Measurements from ENCODE around the gene GRAP2.

Gene GRAP2

DNA sequence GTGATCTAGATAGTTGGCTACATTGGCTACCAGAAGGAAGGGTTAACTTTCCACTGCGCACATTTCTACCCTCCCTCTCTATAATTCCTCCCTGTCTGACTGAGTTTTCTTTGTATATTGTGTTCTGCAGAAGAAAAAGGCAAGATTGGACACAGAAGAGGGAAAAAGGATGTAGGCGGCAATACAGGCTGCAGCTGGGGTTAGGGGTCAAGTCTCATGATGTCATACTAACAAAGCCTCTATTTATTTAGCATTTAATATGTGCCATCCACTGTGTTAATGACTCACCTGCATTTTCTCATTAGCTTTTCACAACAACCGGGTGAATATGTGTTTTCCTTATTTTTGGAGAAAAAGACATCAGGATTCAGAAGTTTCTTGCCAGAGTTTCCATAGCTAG is 95.8 kb downstream of the GRAP2 start:
- no peak for DNase-seq (ENCODE audit: low read depth)
- no peak overlapping the region for H3K4me3 ChIP-seq (ENCODE audit: low read length)
- TF ChIP-seq, protein P1, sequence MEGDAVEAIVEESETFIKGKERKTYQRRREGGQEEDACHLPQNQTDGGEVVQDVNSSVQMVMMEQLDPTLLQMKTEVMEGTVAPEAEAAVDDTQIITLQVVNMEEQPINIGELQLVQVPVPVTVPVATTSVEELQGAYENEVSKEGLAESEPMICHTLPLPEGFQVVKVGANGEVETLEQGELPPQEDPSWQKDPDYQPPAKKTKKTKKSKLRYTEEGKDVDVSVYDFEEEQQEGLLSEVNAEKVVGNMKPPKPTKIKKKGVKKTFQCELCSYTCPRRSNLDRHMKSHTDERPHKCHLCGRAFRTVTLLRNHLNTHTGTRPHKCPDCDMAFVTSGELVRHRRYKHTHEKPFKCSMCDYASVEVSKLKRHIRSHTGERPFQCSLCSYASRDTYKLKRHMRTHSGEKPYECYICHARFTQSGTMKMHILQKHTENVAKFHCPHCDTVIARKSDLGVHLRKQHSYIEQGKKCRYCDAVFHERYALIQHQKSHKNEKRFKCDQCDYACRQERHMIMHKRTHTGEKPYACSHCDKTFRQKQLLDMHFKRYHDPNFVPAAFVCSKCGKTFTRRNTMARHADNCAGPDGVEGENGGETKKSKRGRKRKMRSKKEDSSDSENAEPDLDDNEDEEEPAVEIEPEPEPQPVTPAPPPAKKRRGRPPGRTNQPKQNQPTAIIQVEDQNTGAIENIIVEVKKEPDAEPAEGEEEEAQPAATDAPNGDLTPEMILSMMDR (conservative IDR thresholded peaks at IDR 0.05; ENCODE audit: low read length): no peak

DNA sequence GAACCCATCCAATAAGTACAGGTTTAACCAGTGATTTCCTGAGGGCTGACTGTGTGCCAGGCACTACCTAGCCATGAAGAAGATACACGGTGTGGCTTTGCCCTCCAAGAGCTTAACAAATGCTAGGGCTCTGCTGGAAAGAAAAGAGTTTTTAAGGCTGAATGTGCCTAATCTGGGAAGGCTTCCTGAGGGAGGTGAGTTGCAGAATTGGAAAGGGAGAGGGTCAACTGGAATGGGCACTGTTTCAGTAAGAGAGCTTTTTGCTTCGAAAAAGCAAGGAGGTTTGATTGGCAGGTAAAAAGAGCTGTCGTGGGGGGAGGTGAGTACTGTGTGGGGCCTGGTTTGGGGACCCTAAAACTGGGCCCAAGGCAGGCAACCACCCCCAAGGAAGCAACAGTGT is 96.5 kb downstream of the GRAP2 start:
- TF ChIP-seq, protein P1 (conservative IDR thresholded peaks at IDR 0.05; ENCODE audit: low read length): no peak
- no peak for DNase-seq (ENCODE audit: low read depth)
- no peak overlapping the region for H3K4me3 ChIP-seq (ENCODE audit: low read length)

DNA sequence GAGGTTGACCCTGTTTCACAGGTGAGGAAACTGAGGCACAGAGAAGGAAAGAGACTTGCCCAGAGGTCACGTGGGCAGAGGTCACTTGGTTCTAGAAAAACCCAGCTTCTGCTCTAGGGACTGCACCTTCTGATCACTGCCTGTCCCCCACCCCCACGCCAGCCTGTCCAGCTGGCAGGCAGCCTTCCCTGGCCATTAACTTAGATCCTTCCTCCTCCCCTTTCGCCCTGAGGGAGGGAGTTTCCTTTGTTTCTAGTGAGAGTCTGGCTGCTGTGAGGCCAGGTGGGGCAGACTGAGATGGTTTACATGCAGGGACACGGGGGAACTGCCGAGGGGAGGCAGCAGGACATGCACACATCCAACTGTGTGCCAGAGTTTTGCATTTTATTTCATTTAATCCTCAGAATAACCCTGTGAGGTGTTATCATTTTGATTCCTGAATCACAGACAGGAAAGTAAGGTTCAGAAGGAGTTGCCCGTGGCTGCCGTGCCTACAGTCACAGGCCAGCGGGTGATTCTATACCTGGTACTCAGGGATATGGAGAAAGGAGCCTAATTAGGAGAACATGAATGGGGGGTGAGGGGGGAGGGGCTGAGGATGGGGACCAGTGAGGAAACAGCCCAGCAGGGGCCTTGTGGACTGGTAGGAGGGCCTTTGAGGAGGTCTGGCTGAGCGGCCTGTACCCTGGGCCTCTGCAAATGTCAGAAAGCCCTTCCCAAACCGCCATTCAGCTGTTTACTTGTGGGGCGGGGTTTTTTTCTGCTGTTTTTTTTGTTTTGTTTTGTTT is 97.2 kb downstream of the GRAP2 start:
- no peak for DNase-seq (ENCODE audit: low read depth)
- no peak overlapping the region for H3K4me3 ChIP-seq (ENCODE audit: low read length)
- TF ChIP-seq, protein P1 (conservative IDR thresholded peaks at IDR 0.05; ENCODE audit: low read length): no peak

DNA sequence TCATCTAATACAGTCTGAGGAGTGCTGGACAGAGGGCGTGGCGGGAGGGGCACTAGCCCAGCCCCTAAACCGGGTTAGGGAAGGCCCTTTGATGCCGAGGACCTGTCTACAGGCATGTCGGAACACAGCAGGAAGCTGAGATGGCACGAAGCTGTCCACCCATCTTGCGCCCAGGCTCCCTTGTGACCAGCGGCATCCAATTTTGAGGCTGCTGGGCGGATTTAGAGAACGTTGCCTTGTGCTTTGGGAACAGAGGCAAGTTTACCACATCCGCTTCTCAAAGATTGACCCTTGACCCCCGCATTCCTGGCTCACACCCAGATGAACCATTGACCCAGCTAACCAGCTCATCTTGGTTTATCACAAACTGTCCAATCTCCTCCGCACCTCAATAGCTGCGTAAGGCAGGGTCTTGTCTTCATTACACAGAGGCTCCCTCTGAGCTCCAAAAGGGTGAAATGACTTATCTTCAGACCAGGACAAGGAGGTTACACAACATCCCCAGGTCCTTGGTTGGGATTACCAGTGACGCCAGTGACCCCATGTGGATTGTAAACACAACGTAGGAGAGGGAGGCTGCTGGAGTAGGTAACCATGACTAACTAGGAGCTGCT is 98.4 kb downstream of the GRAP2 start:
- TF ChIP-seq, protein P1 (conservative IDR thresholded peaks at IDR 0.05; ENCODE audit: low read length): no peak
- H3K4me3 ChIP-seq (ENCODE audit: low read length): no peak overlapping the region
- DNase-seq (ENCODE audit: low read depth): peak; percentile 24

DNA sequence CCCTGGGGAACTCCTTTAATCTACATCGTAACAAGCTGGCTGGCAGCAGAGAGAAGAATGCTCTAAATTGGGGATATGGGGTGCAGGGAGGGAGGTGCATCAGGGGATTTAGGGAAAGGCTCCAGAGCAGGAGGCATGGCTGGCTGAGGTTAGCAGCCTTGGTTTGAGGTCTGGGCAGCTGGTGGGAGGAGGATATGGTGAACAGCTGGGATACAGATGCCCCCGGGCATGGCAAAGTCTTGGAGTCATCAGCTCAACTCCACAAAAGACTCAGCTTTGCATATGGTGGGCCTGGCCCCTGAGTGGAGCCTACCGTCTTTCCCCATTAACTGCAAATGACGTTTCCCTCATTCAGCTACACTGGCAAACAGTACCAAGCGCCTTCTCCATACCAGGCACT is 99.3 kb downstream of the GRAP2 start:
- TF ChIP-seq, protein P1 (conservative IDR thresholded peaks at IDR 0.05; ENCODE audit: low read length): no peak
- no peak overlapping the region for H3K4me3 ChIP-seq (ENCODE audit: low read length)
- no peak for DNase-seq (ENCODE audit: low read depth)

DNA sequence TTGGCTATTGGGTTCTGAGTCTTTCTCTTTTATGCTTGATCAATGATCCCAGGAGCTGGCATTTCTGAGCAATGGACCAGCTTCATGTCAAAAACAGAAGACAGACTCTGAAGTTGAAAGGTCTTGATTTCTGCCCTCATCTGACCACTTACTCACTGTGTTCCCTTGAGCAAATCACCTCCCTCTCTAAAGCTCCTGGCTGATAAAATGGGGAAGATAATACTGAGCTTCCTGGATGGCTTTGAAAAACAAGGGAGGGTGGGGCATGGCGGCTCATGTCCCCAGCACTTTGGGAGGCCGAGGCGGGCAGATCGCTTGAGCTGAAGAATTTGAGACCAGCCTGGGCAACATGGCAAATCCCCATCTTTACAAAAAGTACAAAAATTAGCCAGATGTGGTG is 100.2 kb downstream of the GRAP2 start:
- no peak overlapping the region for H3K4me3 ChIP-seq (ENCODE audit: low read length)
- DNase-seq (ENCODE audit: low read depth): no peak
- TF ChIP-seq, protein P1 (conservative IDR thresholded peaks at IDR 0.05; ENCODE audit: low read length): no peak
